OCI-LY1 (cell line): Measurements from ENCODE around the gene CYTH2.

Experiments used
- EZH2 ChIP-seq: fragments of 200-600 bp; sonication (generic), shearing (Covaris generic); IDR thresholded peaks from 2 replicates; pipeline ENCODE4 v1.8.0; 2017; ENCODE audit warnings: borderline replicate concordance, mixed run types, mild to moderate bottlenecking, antibody characterized with exemption, low read length, moderate library complexity, mixed read lengths
- TF ChIP-seq, protein P1 (sequence below): fragments of 200-600 bp; sonication (generic), shearing (Covaris generic); IDR thresholded peaks from 2 replicates; pipeline ENCODE4 v1.5.1; 2017; ENCODE audit warnings: mild to moderate bottlenecking, antibody characterized with exemption, low read length, moderate library complexity, mixed read lengths

DNA sequence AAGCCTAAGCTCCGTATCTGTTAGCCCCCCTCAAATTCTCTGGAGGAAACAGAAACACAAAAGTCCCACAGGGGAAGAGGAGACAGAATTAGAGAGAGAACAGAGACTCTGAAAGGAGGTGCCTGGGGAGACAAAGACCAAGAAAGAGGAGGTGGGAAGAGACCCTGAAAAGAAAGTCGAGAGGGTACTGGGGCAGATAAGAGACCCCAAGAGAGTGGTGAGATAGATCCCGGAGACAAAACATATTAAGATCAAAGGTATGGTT, 24.3 kb upstream of the CYTH2 start:
- TF ChIP-seq EZH2 = no peak
- TF ChIP-seq, protein P1, sequence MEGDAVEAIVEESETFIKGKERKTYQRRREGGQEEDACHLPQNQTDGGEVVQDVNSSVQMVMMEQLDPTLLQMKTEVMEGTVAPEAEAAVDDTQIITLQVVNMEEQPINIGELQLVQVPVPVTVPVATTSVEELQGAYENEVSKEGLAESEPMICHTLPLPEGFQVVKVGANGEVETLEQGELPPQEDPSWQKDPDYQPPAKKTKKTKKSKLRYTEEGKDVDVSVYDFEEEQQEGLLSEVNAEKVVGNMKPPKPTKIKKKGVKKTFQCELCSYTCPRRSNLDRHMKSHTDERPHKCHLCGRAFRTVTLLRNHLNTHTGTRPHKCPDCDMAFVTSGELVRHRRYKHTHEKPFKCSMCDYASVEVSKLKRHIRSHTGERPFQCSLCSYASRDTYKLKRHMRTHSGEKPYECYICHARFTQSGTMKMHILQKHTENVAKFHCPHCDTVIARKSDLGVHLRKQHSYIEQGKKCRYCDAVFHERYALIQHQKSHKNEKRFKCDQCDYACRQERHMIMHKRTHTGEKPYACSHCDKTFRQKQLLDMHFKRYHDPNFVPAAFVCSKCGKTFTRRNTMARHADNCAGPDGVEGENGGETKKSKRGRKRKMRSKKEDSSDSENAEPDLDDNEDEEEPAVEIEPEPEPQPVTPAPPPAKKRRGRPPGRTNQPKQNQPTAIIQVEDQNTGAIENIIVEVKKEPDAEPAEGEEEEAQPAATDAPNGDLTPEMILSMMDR = no peak
